ENCODE measurements around the gene B4GALNT3. TPM values are rescaled to one million over a fixed set of nuclear protein-coding genes. Genes with fewer than 3 reads are reported as not detected.

Gene B4GALNT3
- total RNA-seq, 1 experiment from 2014 or later: 2.3 TPM

- intact Hi-C loops (cut with micrococcal nuclease; ENCODE audit: unreplicated experiment) (no loop called here), in situ Hi-C loops (cut with HindIII; ENCODE audit: low pct_unique_long_range_greater_than_20kb, low sequenced_read_pairs) (no loop called here)
- Histone ChIP-seq H3K27me3 (ENCODE audit: control insufficient read depth, insufficient read depth, low read length) (no peaks in the 10 kb centered on the region), H3K36me3 (ENCODE audit: control insufficient read depth, insufficient read depth, low read length) (no peaks in the 10 kb centered on the region), H3K9me3 (ENCODE audit: control insufficient read depth, insufficient read depth, low read depth, low read length) (no peaks in the 10 kb centered on the region), H3K4me1 (ENCODE audit: control insufficient read depth, insufficient read depth, low read length) (peaks cover 12% of the 10 kb centered on the region), H3K4me3 (ENCODE audit: low read depth in 2 of 2, low read length in 2 of 2) (no peak overlapping the region), H3K27ac (ENCODE audit: low read length) (peak overlapping the region; percentile 34; the same call in 1 of the 2 replicates)
- ChIA-PET CTCF (no interaction called here), POLR2A (no interaction called here)
- DNase-seq (ENCODE audit: low read depth, low spot score) (no peak), ATAC-seq (no peak)
- TF ChIP-seq CTCF (IDR thresholded peaks at IDR 0.05) (no peak), POLR2AphosphoS5 (IDR thresholded peaks at IDR 0.05; ENCODE audit: low read depth, low read length) (no peak), SIN3A (IDR thresholded peaks at IDR 0.05; ENCODE audit: borderline replicate concordance, insufficient read depth, low read depth, low read length) (no peak), REST (IDR thresholded peaks at IDR 0.05; ENCODE audit: insufficient read depth in 1 of 2, low read depth in 2 of 2, low read length in 1 of 2) (no peak), TCF7L2 (IDR thresholded peaks at IDR 0.05; ENCODE audit: low read depth, low read length) (no peak)
- BruUV-seq (replicated peaks): no TSS peak
Observed at GRCh38 chr12:587132-588023, 127.6 kb downstream of the B4GALNT3 start.

- H3K27ac ChIP-seq (ENCODE audit: low read length): no peak overlapping the region
- H3K4me1 ChIP-seq (ENCODE audit: control insufficient read depth, insufficient read depth, low read length): peaks cover 12% of the 10 kb centered on the region
- ChIA-PET POLR2A (no interaction called here), CTCF (no interaction called here)
- BruUV-seq (replicated peaks): no TSS peak
- no peak for DNase-seq (ENCODE audit: low read depth, low spot score)
- no peaks in the 10 kb centered on the region for H3K9me3 ChIP-seq (ENCODE audit: control insufficient read depth, insufficient read depth, low read depth, low read length)
- no peak for ATAC-seq
- no peaks in the 10 kb centered on the region for H3K36me3 ChIP-seq (ENCODE audit: control insufficient read depth, insufficient read depth, low read length)
- intact Hi-C loops (cut with micrococcal nuclease; ENCODE audit: unreplicated experiment) (no loop called here), in situ Hi-C loops (cut with HindIII; ENCODE audit: low pct_unique_long_range_greater_than_20kb, low sequenced_read_pairs) (no loop called here)
- H3K27me3 ChIP-seq (ENCODE audit: control insufficient read depth, insufficient read depth, low read length): no peaks in the 10 kb centered on the region
- TF ChIP-seq CTCF (IDR thresholded peaks at IDR 0.05) (no peak), TCF7L2 (IDR thresholded peaks at IDR 0.05; ENCODE audit: low read depth, low read length) (no peak), POLR2AphosphoS5 (IDR thresholded peaks at IDR 0.05; ENCODE audit: low read depth, low read length) (no peak), SIN3A (IDR thresholded peaks at IDR 0.05; ENCODE audit: borderline replicate concordance, insufficient read depth, low read depth, low read length) (no peak), REST (IDR thresholded peaks at IDR 0.05; ENCODE audit: insufficient read depth in 1 of 2, low read depth in 2 of 2, low read length in 1 of 2) (no peak)
- H3K4me3 ChIP-seq (ENCODE audit: low read depth in 2 of 2, low read length in 2 of 2): no peak overlapping the region
Observed at GRCh38 chr12:588024-588322, 128.2 kb downstream of the B4GALNT3 start.
